LNCaP clone FGC (cell line): ENCODE measurements around the gene HMG20A.

Experiments used
- DNase-seq: peaks from one replicate; pipeline ENCODE4 v3.0.0-alpha.2; 2011; ENCODE audit warnings: low read depth
- H3K4me3 ChIP-seq: 2 replicates; pipeline ENCODE4 v1.5.1; 2011; ENCODE audit warnings: mild to moderate bottlenecking, low read depth, low read length, control low read depth
- TF ChIP-seq, protein P1 (sequence below): IDR thresholded peaks from 2 replicates; pipeline ENCODE4 v1.5.1; 2012; ENCODE audit warnings: mild to moderate bottlenecking; ENCODE audit not compliant: control insufficient read depth, insufficient read depth; ENCODE audit errors: extremely low read depth

The HMG20A gene

DNA sequence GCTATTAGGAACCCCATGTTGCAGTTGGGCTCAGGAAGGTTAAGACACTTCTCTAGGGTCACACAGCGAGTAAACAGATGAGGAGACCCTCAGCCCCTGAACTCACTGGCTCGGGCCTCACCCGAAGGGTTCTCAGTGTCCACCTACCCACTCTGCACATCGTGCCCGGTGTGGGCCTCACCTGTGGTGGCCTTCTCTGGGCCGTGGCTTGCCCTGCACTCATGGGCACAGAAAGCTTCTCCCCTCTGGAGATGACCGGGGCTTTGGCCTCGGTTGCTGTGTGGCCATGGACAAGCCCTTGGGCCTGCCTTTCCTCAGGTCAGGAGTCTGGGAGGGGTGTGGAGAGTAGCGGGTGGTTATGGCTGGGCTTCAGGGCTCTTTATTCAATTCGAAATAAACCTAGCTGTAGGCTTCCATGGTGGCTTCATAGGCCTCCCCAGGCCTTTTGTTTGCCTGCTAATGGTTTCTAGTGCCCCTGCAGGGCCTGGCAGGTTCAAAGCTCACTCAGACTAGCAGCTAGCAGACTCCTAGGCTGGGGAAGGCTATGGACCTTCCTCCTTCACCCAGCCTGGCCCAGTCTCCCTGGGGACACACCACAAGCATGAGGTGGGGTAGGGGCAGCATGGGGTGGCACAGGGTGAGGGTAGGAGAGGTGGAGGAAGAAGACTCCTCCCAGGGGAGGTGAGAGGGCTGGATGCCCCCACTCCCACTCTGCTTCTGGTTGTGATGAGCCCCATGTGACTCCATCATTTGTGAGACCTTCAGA is 108.9 kb downstream of the HMG20A start:
- no peak for DNase-seq
- TF ChIP-seq, protein P1, sequence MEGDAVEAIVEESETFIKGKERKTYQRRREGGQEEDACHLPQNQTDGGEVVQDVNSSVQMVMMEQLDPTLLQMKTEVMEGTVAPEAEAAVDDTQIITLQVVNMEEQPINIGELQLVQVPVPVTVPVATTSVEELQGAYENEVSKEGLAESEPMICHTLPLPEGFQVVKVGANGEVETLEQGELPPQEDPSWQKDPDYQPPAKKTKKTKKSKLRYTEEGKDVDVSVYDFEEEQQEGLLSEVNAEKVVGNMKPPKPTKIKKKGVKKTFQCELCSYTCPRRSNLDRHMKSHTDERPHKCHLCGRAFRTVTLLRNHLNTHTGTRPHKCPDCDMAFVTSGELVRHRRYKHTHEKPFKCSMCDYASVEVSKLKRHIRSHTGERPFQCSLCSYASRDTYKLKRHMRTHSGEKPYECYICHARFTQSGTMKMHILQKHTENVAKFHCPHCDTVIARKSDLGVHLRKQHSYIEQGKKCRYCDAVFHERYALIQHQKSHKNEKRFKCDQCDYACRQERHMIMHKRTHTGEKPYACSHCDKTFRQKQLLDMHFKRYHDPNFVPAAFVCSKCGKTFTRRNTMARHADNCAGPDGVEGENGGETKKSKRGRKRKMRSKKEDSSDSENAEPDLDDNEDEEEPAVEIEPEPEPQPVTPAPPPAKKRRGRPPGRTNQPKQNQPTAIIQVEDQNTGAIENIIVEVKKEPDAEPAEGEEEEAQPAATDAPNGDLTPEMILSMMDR, result no peak

DNA sequence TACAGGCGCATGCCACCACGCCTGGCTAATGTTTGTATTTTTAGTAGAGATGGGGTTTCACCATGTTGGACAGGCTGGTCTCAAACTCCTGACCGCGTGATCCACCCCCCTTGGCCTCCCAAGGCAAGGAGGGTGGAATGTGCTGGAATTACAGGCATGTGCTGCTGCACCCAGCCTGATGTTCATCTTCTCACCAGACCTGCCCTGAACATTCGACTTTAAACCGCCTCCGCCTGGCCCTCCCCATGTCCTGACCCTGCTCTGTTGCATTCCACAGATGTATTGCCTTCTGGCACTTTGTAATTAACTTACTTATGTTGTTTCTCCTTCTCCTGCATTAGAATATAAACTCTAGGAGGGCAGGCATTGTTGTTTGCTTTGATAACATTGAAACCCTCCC is 109.9 kb downstream of the HMG20A start:
- H3K4me3 ChIP-seq, result no peak overlapping the region
- TF ChIP-seq, protein P1, result no peak
- no peak for DNase-seq

More for the DNA sequence above, 108.9 kb downstream of the HMG20A start:
- H3K4me3 ChIP-seq, result no peak overlapping the region

DNA sequence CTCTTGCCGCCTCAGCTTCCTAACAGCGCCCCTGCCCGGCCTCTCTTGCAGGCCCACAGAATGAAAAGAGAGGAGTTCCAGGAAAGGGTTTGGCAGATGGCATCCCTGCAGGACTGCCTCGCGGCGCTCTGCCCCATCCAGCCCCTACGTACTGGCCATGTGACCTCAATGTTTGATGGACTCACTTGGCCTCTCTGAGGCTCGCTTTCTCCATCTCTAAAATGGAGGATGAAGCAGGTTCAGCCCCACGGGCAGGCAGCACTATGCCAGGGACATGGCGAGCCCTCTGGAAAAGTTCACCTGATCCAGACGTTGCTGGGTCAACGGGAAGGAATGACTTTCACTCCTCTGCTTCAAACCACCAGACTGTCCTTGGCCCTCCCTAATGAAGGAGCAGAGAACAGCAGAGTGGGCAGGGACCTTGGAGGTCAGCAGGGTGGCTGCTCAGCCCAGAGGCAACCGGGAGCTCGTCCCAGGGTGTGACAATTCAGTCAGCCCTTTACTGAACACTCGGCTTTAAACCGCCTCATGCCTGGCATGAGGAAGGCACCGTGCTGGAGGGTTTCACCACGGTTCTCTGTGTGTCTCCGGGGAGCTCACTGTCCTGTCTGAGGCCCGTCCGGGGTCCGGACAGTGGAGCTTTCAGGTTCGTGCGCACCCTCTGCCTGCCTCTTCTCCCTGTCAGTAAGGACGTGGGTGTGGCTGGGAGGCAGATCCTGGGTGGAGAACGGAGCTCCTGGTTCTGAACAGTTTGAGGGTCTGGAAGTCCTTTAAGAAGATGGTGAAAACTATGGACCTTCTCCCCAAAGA is 110.7 kb downstream of the HMG20A start:
- TF ChIP-seq, protein P1, result no peak
- no peak for DNase-seq
- H3K4me3 ChIP-seq, result no peak overlapping the region

DNA sequence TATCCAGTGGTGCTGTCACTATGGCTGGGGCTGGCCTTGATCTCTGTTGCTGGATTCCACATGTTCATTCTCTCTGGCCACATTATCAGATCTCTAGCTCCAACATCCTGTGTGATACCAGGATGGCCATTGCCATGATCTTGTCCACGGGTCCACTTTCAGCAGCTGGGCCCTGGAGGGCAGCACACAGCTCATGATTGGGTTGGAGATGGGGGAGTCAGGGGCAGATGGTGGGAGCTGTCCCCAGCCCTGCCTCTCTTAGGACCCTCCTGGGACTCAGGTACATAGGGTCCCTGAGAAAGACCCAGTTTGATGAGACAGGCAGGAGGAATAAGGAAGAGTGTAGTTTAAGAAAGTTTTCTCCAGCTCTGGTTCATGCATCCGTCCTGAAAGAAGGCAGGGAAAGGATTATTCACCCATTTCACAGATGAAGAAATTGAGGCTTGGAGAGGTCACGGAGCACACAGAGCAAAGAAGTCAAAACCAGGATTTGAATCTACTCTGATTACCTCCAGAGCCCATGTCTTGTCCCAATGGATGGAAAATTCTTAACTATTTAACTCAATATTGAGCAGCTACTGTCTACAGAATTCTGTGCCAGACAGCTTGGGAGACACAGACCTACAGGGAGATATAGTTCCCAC is 111.5 kb downstream of the HMG20A start:
- TF ChIP-seq, protein P1, result no peak

DNA sequence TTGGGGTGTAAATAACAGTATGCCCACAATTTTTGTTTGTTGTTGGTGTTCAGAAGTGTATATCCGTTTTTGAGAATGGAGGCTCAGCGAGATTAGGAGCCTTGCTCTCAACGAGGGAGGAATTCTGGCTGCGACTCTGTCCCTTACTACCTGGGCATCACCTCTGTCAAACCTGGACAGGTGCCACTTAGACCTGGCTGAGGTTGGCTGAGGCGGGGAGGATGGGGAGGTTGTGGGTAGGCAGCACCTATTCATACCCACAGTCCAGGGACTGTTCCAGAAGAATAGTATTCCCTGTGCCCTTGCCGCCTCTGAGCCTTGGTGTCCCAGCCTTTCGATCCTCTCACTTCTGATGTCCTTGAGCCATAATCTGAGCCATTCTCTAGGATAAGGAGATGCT is 112.2 kb downstream of the HMG20A start:
- H3K4me3 ChIP-seq, result no peak overlapping the region
- DNase-seq, result no peak
- TF ChIP-seq, protein P1, result no peak

More for the DNA sequence above, 111.5 kb downstream of the HMG20A start:
- DNase-seq, result no peak
- no peak overlapping the region for H3K4me3 ChIP-seq

DNA sequence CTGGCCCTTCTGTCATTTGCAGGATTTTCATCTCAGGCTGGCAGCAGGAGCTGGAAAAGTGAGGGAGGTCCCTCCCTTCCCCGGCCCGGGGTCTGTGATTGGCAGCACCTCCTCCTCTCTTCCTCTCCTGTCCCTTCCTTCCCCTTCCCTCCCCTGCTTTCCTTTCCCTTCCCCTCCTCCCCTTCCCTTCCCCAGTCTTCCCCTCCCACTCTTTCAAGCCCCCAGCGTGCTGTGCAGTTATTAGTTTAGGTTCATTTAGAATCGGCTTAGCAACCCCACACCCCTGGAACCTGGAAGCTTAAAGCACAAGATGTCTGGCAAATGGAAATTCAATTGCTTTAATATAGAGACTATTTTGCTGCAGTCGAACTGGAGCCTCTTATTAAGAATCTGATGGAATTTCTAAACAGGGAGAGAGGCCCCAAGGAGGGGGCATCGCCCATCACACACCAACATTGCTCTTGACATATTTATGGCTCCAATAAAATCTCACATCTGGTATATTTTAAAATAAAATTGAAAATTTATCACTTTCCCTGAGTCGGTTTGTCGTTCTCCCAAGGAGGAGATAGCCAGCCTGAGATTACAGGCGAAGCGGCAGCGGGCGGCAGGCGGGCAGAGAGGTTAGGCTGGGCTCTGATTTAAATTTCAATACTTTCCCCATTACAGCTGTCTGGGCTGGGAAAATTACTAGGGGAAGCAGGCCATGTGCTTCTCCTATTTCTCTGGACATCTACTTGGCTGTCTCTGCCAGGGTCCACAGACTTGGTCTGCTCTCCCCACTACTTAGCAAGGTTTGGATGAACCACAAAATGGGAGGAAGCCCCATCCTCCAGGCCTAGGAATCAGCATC is 113.1 kb downstream of the HMG20A start:
- no peak overlapping the region for H3K4me3 ChIP-seq
- no peak for DNase-seq
- TF ChIP-seq, protein P1, result no peak
